ENCODE results near the gene CECR2. TPM values are rescaled to one million over a fixed set of nuclear protein-coding genes. Genes with fewer than 3 reads are reported as not detected.

The CECR2 gene
- total and polyA plus RNA-seq, 2 of the 8 experiments (the other 6 are each of a cell fraction or from before 2014, with no cell fraction given), result 18.3 to 123 TPM

DNA sequence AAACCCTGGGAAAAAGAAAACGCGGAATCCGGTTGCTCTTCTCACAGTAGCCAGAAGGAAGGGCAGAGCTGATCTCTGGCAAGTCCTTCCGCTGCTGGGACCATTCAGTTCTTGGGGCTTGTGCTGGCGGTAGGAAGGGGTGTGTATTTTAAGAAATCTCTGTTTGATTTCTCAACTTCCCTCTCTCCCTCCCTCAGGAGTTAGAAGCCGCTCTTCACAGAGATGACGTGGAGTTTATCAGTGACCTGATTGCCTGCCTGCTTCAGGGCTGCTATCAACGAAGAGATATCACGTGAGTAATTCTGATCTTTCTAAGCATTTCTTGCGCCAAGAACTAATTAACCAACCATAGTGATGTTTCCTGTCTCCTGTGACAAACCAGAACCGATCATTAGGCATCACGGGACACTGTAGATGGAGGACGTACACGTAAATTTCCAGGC, 108.2 kb downstream of the CECR2 start:
- Histone ChIP-seq H3K27ac (ENCODE audit: low read depth, low read length) (no peak overlapping the region), H2BK20ac (ENCODE audit: low read length) (no peak overlapping the region), H4K5ac (ENCODE audit: insufficient read length, low read depth, low read length) (no peak overlapping the region), H2BK15ac (ENCODE audit: low read length) (no peak overlapping the region), H2BK5ac (ENCODE audit: low read depth, low read length) (0 out of 2 replicates have a peak overlapping the region, but pooled peaks have one; percentile 28), H3K9me3 (ENCODE audit: insufficient read depth in 2 of 2, low read depth in 1 of 2, low read length in 1 of 2) (no peaks in the 10 kb centered on the region), H3K4ac (replicated peaks; ENCODE audit: insufficient read length, low read depth, low read length) (no peak overlapping the region), H3K79me2 (ENCODE audit: control insufficient read depth in 1 of 2, insufficient read depth in 2 of 2, low read length in 2 of 2) (peaks cover 19 to 86% of the 10 kb centered on the region in 2 experiments), H4K20me1 (replicated peaks in 1 of 2; ENCODE audit: control insufficient read depth in 1 of 2, insufficient read depth in 2 of 2, low read length in 2 of 2) (peaks cover 13 to 25% of the 10 kb centered on the region in 2 experiments), H3K14ac (ENCODE audit: insufficient read length) (no peak overlapping the region), H4K8ac (ENCODE audit: extremely low read depth, insufficient read depth, low read length) (no peak overlapping the region), H2BK12ac (ENCODE audit: low read depth, low read length) (no peak overlapping the region; the same call in 1 of the 2 replicates), H3K79me1 (ENCODE audit: low read depth, low read length) (peaks cover 11% of the 10 kb centered on the region), H3K18ac (ENCODE audit: extremely low read depth, low read length) (no peak overlapping the region), H3K27me3 (replicated peaks in 1 of 4; ENCODE audit: control insufficient read depth in 3 of 4, extremely low read depth in 1 of 4, insufficient read depth in 3 of 4, low read length in 3 of 4) (no peaks in the 10 kb centered on the region), H4K91ac (replicated peaks; ENCODE audit: insufficient read length, low read length) (no peak overlapping the region), H3K4me2 (ENCODE audit: insufficient read depth in 1 of 2, low read depth in 2 of 2, low read length in 2 of 2) (no peak overlapping the region; a peak in 1 of 4 replicates), H3K36me3 (ENCODE audit: control insufficient read depth in 2 of 4, insufficient read depth in 4 of 4, low read length in 3 of 4) (peaks cover 0 to 20% (median 8%) of the 10 kb centered on the region in 4 experiments; a peak in 5 of 8 replicates), H3K23ac (ENCODE audit: insufficient read length) (no peak overlapping the region), H2AFZ (ENCODE audit: low read length) (no peak overlapping the region), H2AK5ac (ENCODE audit: low read depth, low read length) (no peak overlapping the region), H3K9ac (replicated peaks in 1 of 4; ENCODE audit: extremely low read depth in 1 of 4, low read depth in 3 of 4, low read length in 3 of 4) (no peak overlapping the region), H3K4me1 (replicated peaks in 1 of 4; ENCODE audit: control insufficient read depth in 3 of 4, insufficient read depth in 4 of 4, low read length in 3 of 4) (peaks cover 4 to 18% (median 14%) of the 10 kb centered on the region in 4 experiments; a peak in 6 of 7 replicates), H3K23me2 (ENCODE audit: low read depth, low read length) (no peaks in the 10 kb centered on the region), H3K56ac (replicated peaks; ENCODE audit: insufficient read length, low read depth, low read length) (no peak overlapping the region), H2BK120ac (replicated peaks; ENCODE audit: low read depth, low read length) (no peak overlapping the region), H3K4me3 (ENCODE audit: extremely low read depth in 1 of 4, insufficient read depth in 2 of 4, low read depth in 3 of 4, low read length in 4 of 4) (no peak overlapping the region)
- CTCF ChIA-PET (ENCODE audit: partially characterized antibody), result interaction anchor here (1.8 kb wide), 1 partner anchor 24 kb away, joined by 8 read pairs; no protein-coding TSS in a partner anchor
- FAIRE-seq, result peak; percentile 45
- DNase-seq (ENCODE audit: low read depth in 1 of 2, low spot score in 2 of 2), result no peak
- 86% methylated on average over 14 of the region's 14 CpGs; no CpG with 5 or more reads in 1 of the 2 experiments for WGBS, 2 experiments (ENCODE audit: extremely low coverage in 1 of 2, insufficient coverage in 1 of 2, insufficient read length in 1 of 2, insufficient replicate concordance in 2 of 2, low coverage in 1 of 2, low lambda C conversion rate in 2 of 2, missing lambda C conversion rate in 1 of 2)
- POLR2A ChIA-PET (ENCODE audit: partially characterized antibody), result interaction anchor here (0.6 to 2.1 kb wide), 5 partner anchors 11 to 109 kb away, joined by 3 to 6 read pairs (median 3); partner anchors contain the start of gene CECR2
- no peak for TF ChIP-seq SIN3A (conservative IDR thresholded peaks at IDR 0.05 in 1 of 2, IDR thresholded peaks at IDR 0.05 in 1 of 2; ENCODE audit: low read depth in 1 of 2, low read length in 2 of 2)
- TF ChIP-seq HDAC6 (IDR thresholded peaks at IDR 0.05; ENCODE audit: low read depth, low read length), result no peak
- TF ChIP-seq, protein P1, sequence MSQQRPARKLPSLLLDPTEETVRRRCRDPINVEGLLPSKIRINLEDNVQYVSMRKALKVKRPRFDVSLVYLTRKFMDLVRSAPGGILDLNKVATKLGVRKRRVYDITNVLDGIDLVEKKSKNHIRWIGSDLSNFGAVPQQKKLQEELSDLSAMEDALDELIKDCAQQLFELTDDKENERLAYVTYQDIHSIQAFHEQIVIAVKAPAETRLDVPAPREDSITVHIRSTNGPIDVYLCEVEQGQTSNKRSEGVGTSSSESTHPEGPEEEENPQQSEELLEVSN (IDR thresholded peaks at IDR 0.05), result no peak
- TF ChIP-seq RNF2 (IDR thresholded peaks at IDR 0.05; ENCODE audit: borderline replicate concordance, low read depth, low read length, missing control alignments, poor library complexity, severe bottlenecking), result no peak
- no peak for TF ChIP-seq TAF7 (optimal IDR thresholded peaks at IDR 0.05; ENCODE audit: borderline replicate concordance, low read depth, low read length)
- no peak for TF ChIP-seq BCL11A (IDR thresholded peaks at IDR 0.05; ENCODE audit: low read depth in 2 of 2, low read length in 2 of 2)
- TF ChIP-seq SP4 (IDR thresholded peaks at IDR 0.05; ENCODE audit: low read length), result no peak
- no peak for TF ChIP-seq RBBP5 (IDR thresholded peaks at IDR 0.05; ENCODE audit: borderline replicate concordance, low read depth, low read length)
- TF ChIP-seq SP2 (IDR thresholded peaks at IDR 0.05; ENCODE audit: low read length), result no peak
- no peak for TF ChIP-seq ZNF274 (IDR thresholded peaks at IDR 0.05; ENCODE audit: borderline replicate concordance, extremely low read depth, low read length)
- TF ChIP-seq RAD21 (IDR thresholded peaks at IDR 0.05 in 1 of 2, conservative IDR thresholded peaks at IDR 0.05 in 1 of 2; ENCODE audit: low read depth in 2 of 2, low read length in 2 of 2), result no peak
- TF ChIP-seq TEAD4 (IDR thresholded peaks at IDR 0.05; ENCODE audit: low read depth, low read length), result no peak
